ENCODE data around the gene PINLYP.
"Not testable (repeated sequence)": the region's sequence is repeated elsewhere in the genome, so short reads cannot be mapped to it uniquely, and the experiment has no call there.

PINLYP gene

DNA sequence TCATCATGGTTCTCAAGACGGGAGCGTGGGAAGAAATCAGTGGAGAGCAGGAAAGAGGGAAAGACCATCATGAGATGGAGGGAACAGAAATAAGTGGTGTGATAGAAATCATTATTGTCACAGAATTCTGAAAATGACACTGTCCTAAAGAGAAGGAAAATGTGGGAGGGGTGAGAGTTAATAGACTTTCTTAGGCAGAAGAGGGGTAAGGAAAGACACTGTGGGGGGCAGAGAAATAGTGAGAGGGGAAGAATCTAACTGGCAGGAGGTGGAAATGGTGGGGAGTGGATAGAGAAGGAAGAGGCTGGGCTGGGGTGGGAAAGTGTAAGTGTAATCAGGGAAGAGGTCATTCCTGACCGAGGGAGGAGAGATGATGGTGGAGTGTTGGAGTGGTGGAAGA is 3.2 kb downstream of the PINLYP start:
- TF ChIP-seq, protein P1, sequence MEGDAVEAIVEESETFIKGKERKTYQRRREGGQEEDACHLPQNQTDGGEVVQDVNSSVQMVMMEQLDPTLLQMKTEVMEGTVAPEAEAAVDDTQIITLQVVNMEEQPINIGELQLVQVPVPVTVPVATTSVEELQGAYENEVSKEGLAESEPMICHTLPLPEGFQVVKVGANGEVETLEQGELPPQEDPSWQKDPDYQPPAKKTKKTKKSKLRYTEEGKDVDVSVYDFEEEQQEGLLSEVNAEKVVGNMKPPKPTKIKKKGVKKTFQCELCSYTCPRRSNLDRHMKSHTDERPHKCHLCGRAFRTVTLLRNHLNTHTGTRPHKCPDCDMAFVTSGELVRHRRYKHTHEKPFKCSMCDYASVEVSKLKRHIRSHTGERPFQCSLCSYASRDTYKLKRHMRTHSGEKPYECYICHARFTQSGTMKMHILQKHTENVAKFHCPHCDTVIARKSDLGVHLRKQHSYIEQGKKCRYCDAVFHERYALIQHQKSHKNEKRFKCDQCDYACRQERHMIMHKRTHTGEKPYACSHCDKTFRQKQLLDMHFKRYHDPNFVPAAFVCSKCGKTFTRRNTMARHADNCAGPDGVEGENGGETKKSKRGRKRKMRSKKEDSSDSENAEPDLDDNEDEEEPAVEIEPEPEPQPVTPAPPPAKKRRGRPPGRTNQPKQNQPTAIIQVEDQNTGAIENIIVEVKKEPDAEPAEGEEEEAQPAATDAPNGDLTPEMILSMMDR (IDR thresholded peaks at IDR 0.05; ENCODE audit: low read depth, low read length), result no peak
- Histone ChIP-seq H3K36me3 (peaks cover 6% of the 10 kb centered on the region; the same call in 1 of the 2 replicates), H3K9me3 (ENCODE audit: severe bottlenecking) (no peaks in the 10 kb centered on the region), H3K4me3 (ENCODE audit: low read depth, low read length) (no peak overlapping the region), H3K27ac (no peak overlapping the region), H3K27me3 (ENCODE audit: insufficient read depth, low read depth, severe bottlenecking) (no peaks in the 10 kb centered on the region)
- no peak for DNase-seq

DNA sequence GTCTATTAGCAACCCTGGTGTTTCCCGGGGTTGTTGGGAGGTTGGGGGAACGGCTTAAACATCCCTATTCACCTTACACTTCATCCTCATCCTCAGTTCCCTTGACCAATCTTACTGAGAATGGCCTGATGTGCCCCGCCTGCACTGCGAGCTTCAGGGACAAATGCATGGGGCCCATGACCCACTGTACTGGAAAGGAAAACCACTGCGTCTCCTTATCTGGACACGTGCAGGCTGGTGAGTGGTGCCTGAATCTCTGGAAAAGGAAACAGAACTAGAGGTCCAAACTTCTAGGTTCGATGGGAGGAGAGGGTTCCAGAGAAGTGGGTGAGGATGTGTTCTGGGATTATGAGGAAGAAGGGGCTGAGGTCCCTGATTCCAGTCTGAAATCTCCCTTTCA is 5.9 kb downstream of the PINLYP start:
- Histone ChIP-seq H3K9me3 (ENCODE audit: severe bottlenecking) (no peaks in the 10 kb centered on the region), H3K27me3 (ENCODE audit: insufficient read depth, low read depth, severe bottlenecking) (no peaks in the 10 kb centered on the region), H3K27ac (no peak overlapping the region), H3K4me3 (ENCODE audit: low read depth, low read length) (no peak overlapping the region), H3K36me3 (no peaks in the 10 kb centered on the region; the same call in 1 of the 2 replicates)
- DNase-seq, result no peak
- TF ChIP-seq, protein P1 (IDR thresholded peaks at IDR 0.05; ENCODE audit: low read depth, low read length), result no peak

DNA sequence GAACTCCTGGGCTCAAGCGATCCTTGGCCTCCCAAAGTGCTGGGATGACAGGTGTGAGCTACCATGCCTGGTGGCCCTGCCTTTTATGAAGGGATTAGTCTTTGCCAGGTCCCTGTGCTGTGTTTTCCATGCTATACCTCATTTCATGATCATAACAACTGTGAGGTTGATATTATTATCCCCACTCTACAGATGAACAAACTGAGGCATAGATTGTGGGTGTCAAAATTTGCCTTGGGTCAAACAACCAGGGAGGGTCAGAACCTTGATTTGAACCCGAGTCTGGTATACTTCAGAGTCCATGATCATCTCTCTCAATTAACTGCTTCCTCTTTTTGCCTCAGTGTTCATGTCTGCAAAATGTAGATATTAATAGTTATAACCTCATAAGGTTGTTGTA is 6.9 kb downstream of the PINLYP start:
- DNase-seq, result no peak
- no peaks in the 10 kb centered on the region for H3K27me3 ChIP-seq (ENCODE audit: insufficient read depth, low read depth, severe bottlenecking)
- TF ChIP-seq, protein P1 (IDR thresholded peaks at IDR 0.05; ENCODE audit: low read depth, low read length), result no peak
- H3K36me3 ChIP-seq, result no peaks in the 10 kb centered on the region; the same call in none of the 2 replicates
- H3K9me3 ChIP-seq (ENCODE audit: severe bottlenecking), result no peaks in the 10 kb centered on the region
- H3K27ac ChIP-seq, result no peak overlapping the region
- H3K4me3 ChIP-seq (ENCODE audit: low read depth, low read length), result no peak overlapping the region

DNA sequence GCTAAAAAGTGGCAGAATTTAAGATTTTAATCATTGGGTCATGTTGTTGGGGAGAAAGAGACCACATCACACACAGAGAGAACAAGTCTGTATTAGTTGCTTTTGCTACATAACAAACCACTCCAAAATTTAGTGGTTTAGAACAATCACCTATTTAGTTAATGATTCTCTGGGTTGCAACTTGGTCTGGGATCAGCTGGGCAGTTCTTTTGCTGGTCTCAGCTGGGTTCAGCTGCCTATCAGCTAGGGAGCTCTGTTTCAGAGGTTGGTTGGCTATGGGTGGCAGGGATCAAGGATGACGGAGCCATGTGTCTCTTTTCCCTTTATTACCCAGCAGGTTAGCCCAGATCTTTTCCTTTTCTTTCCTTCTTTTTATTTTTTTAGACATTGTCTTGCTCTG is 8.9 kb downstream of the PINLYP start:
- TF ChIP-seq, protein P1 (IDR thresholded peaks at IDR 0.05; ENCODE audit: low read depth, low read length), result no peak
- DNase-seq, result no peak
- Histone ChIP-seq H3K4me3 (ENCODE audit: low read depth, low read length) (no peak overlapping the region), H3K27me3 (ENCODE audit: insufficient read depth, low read depth, severe bottlenecking) (no peaks in the 10 kb centered on the region), H3K36me3 (peaks cover 4% of the 10 kb centered on the region), H3K9me3 (ENCODE audit: severe bottlenecking) (no peaks in the 10 kb centered on the region), H3K27ac (no peak overlapping the region)

DNA sequence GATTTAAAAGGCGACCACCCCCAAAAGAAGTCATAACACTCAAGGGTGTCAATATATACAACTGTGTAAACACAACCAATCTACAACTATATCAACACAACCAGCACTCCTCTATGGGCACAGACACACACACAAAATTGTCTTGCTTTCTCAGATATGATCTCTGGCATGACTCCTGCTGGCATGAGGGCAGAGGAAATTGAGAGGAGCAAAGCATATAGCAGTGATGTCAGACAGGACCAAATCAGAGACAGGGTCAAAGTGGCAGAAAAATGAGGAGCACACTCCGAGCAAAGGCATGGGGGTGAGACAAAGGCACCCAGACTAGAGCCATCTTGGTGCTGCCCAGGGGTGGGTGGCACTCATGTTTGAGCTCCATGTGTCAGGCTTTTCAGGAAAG is 10.7 kb downstream of the PINLYP start:
- Histone ChIP-seq H3K27ac (no peak overlapping the region), H3K4me3 (ENCODE audit: low read depth, low read length) (no peak overlapping the region), H3K36me3 (peaks cover 8% of the 10 kb centered on the region), H3K9me3 (ENCODE audit: severe bottlenecking) (no peaks in the 10 kb centered on the region), H3K27me3 (ENCODE audit: insufficient read depth, low read depth, severe bottlenecking) (no peaks in the 10 kb centered on the region)
- TF ChIP-seq, protein P1 (IDR thresholded peaks at IDR 0.05; ENCODE audit: low read depth, low read length), result no peak
- no peak for DNase-seq

DNA sequence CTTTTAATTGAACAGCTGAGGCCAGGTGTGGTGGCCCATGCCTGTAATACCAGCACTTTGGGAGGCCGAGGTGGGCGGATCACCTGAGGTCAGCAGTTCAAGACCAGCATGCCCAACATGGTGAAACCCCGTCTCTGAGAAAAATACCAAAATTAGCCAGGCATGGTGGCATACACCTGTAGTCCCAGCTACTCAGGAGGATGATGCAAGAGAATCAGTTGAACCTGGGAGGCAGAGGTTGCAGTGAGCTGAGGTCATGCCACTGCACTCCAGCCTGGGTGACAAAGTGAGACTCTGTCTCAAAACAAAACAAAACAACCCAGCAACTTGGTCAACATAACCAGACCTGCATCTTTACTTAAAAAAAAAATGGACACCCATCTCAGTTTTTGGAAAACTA is 11.4 kb downstream of the PINLYP start:
- H3K27ac ChIP-seq; H3K4me3 ChIP-seq (ENCODE audit: low read depth, low read length); H3K27me3 ChIP-seq (ENCODE audit: insufficient read depth, low read depth, severe bottlenecking); H3K9me3 ChIP-seq (ENCODE audit: severe bottlenecking); DNase-seq: not testable (repeated sequence)
- H3K36me3 ChIP-seq, result peaks cover 11% of the 10 kb centered on the region
